ENCODE results near the gene UBE2J2. TPM values are rescaled to one million over a fixed set of nuclear protein-coding genes. Genes with fewer than 3 reads are reported as not detected.

The UBE2J2 gene
- total and polyA plus RNA-seq, 2 of the 13 experiments (the other 11 are each of a cell fraction or from before 2014, with no cell fraction given): 25.4 to 29.4 TPM

- TF ChIP-seq KIAA2018 (CRISPR knock-in tag; IDR thresholded peaks at IDR 0.05; ENCODE audit: borderline replicate concordance) (no peak), MAFG (CRISPR knock-in tag; IDR thresholded peaks at IDR 0.05) (no peak), MAX (IDR thresholded peaks at IDR 0.05) (no peak), SYNCRIP (IDR thresholded peaks at IDR 0.05; ENCODE audit: insufficient read depth, low read depth, low read length) (no peak), NFIB (CRISPR knock-in tag; IDR thresholded peaks at IDR 0.05; ENCODE audit: borderline replicate concordance) (no peak), NR3C1 (CRISPR knock-in tag; IDR thresholded peaks at IDR 0.05) (no peak), EZH2 (conservative IDR thresholded peaks at IDR 0.05; ENCODE audit: low read depth, low read length) (no peak), NONO (IDR thresholded peaks at IDR 0.05) (no peak), NONO (CRISPR knock-in tag; conservative IDR thresholded peaks at IDR 0.05) (0 out of 2 replicates have a peak, but pooled peaks have one; percentile 3), ZNF101 (CRISPR knock-in tag; IDR thresholded peaks at IDR 0.05; ENCODE audit: borderline replicate concordance, low read depth) (no peak), ZSCAN22 (CRISPR knock-in tag; IDR thresholded peaks at IDR 0.05) (no peak), FOSL1 (CRISPR knock-in tag; IDR thresholded peaks at IDR 0.05; ENCODE audit: borderline replicate concordance) (no peak), SNAPC5 (CRISPR knock-in tag; IDR thresholded peaks at IDR 0.05; ENCODE audit: borderline replicate concordance) (no peak), ZNF501 (CRISPR knock-in tag; IDR thresholded peaks at IDR 0.05) (peak; percentile 68; the same call in 1 of the 2 replicates), ZNF280D (CRISPR knock-in tag; IDR thresholded peaks at IDR 0.05) (no peak), HNF4A (CRISPR knock-in tag; IDR thresholded peaks at IDR 0.05) (0 out of 2 replicates have a peak, but pooled peaks have one; percentile 21)
Observed at GRCh38 chr1:1244192-1244811, 29.4 kb downstream of the UBE2J2 start (continued).

Data from HepG2 (cell line).